H1 (cell line): ENCODE data around the gene MACIR. TPM values are rescaled to one million over a fixed set of nuclear protein-coding genes. Genes with fewer than 3 reads are reported as not detected.

Experiments used
- ASH2L ChIP-seq: fragments of 200-600, 300-600 bp; sonication (generic); IDR thresholded peaks from one replicate; pipeline ENCODE4 v1.7.1; 2017; ENCODE audit warnings: low read length
- BACH1 ChIP-seq: IDR thresholded peaks from 2 replicates; pipeline ENCODE4 v1.6.1; 2012; ENCODE audit warnings: low read length, improper control_type of control experiment
- CREB1 ChIP-seq: IDR thresholded peaks from 2 replicates; pipeline ENCODE4 v1.6.1; 2012; ENCODE audit warnings: inconsistent platforms
- CTBP2 ChIP-seq: IDR thresholded peaks from 2 replicates; pipeline ENCODE4 v1.7.0; 2011; ENCODE audit warnings: borderline replicate concordance, mild to moderate bottlenecking, moderate library complexity, mixed read lengths, low read length; ENCODE audit not compliant: insufficient read depth, insufficient read length
- EGR1 ChIP-seq: IDR thresholded peaks from 2 replicates; pipeline ENCODE4 v1.6.1; 2011; ENCODE audit warnings: low read depth, low read length, borderline replicate concordance
- EZH2 ChIP-seq: fragments of 200-600 bp; sonication (generic); IDR thresholded peaks from 2 replicates; pipeline ENCODE4 v1.7.1; 2012; ENCODE audit warnings: low read depth, mild to moderate bottlenecking, moderate library complexity, low read length, inconsistent platforms; ENCODE audit not compliant: severe bottlenecking
- HDAC6 ChIP-seq: IDR thresholded peaks from one replicate; pipeline ENCODE4 v1.7.1; 2012; ENCODE audit warnings: low read depth, mild to moderate bottlenecking, inconsistent platforms, low read length, moderate library complexity
- KDM1A ChIP-seq: fragments of 200-600, 300-600 bp; sonication (generic); IDR thresholded peaks from 2 replicates; pipeline ENCODE4 v1.7.1; 2016; ENCODE audit warnings: mild to moderate bottlenecking, low read length, borderline replicate concordance
- KDM4A ChIP-seq: IDR thresholded peaks from one replicate; pipeline ENCODE4 v1.7.1; 2012; ENCODE audit warnings: low read depth, mild to moderate bottlenecking, moderate library complexity, low read length, inconsistent platforms; ENCODE audit not compliant: severe bottlenecking
- POU5F1 ChIP-seq: IDR thresholded peaks from 2 replicates; pipeline ENCODE4 v1.6.1; 2011; ENCODE audit warnings: low read depth, mild to moderate bottlenecking, low read length, moderate library complexity
- RFX5 ChIP-seq: IDR thresholded peaks from 2 replicates; pipeline ENCODE4 v1.6.1; 2011; ENCODE audit warnings: low read depth, low read length, improper control_type of control experiment, borderline replicate concordance
- SIRT6 ChIP-seq: IDR thresholded peaks from one replicate; pipeline ENCODE4 v1.7.1; 2012; ENCODE audit warnings: low read length, inconsistent platforms
- SP1 ChIP-seq: IDR thresholded peaks from 2 replicates; pipeline ENCODE4 v1.6.1; 2011; ENCODE audit warnings: low read depth, low read length
- TBP ChIP-seq: IDR thresholded peaks from 2 replicates; pipeline ENCODE4 v1.6.1; 2011; ENCODE audit warnings: low read depth, low read length, improper control_type of control experiment
- TCF12 ChIP-seq: IDR thresholded peaks from 2 replicates; pipeline ENCODE4 v1.6.1; 2011; ENCODE audit warnings: low read depth, mild to moderate bottlenecking, low read length
- YY1 ChIP-seq: IDR thresholded peaks from 2 replicates; pipeline ENCODE4 v1.6.1; 2011; ENCODE audit warnings: low read depth, mild to moderate bottlenecking, low read length
- polyA plus RNA-seq, 7 experiments: library from polyadenylated mRNA; depleted of rRNA in 3 of 7; stranded (reverse) in 5 of 7; unstranded in 2 of 7; fragments of >200 nt in 5 of 7; fragments of 200-250 nt in 2 of 7; gene quantifications; 1 replicate in 5 of 7; 2 replicates in 1 of 7; 4 replicates in 1 of 7; pipeline versions ENCODE4 v1.2.1 to v1.2.3, GENCODE V29; 2011 to 2013; ENCODE audit warnings: missing spikeins in 2 of 7, mixed read lengths in 2 of 7
- total RNA-seq: library from RNA; stranded (reverse); fragmentation: NEBNext Ultra II Directional; extraction: Animal tissue kit (Norgen Biotek cat#: 25700); gene quantifications from 2 replicates; pipeline ENCODE4 v1.2.1, GENCODE V29; 2021
- TF ChIP-seq, protein P1 (sequence below): IDR thresholded peaks from 2 replicates; pipeline ENCODE4 v1.6.1; 2012; ENCODE audit warnings: low read length, inconsistent platforms
- TF ChIP-seq, protein P2 (sequence below), 3 experiments: IDR thresholded peaks; 1 replicate in 2 of 3; 2 replicates in 1 of 3; pipeline versions ENCODE4 v1.5.1 to v1.6.1; 2011; ENCODE audit warnings: low read length in 3 of 3, mild to moderate bottlenecking in 3 of 3, inconsistent platforms in 2 of 3, low read depth in 1 of 3, moderate library complexity in 1 of 3; ENCODE audit not compliant: insufficient read depth in 1 of 3; ENCODE audit errors: control extremely low read depth in 1 of 3
- TF ChIP-seq, protein P3 (sequence below): IDR thresholded peaks from 2 replicates; pipeline ENCODE4 v1.6.1; 2011; ENCODE audit warnings: low read length, improper control_type of control experiment

MACIR gene
- total and polyA plus RNA-seq, 2 of the 8 experiments (the other 6 are each of a cell fraction or from before 2014, with no cell fraction given), result 8.0 to 19.2 TPM

DNA sequence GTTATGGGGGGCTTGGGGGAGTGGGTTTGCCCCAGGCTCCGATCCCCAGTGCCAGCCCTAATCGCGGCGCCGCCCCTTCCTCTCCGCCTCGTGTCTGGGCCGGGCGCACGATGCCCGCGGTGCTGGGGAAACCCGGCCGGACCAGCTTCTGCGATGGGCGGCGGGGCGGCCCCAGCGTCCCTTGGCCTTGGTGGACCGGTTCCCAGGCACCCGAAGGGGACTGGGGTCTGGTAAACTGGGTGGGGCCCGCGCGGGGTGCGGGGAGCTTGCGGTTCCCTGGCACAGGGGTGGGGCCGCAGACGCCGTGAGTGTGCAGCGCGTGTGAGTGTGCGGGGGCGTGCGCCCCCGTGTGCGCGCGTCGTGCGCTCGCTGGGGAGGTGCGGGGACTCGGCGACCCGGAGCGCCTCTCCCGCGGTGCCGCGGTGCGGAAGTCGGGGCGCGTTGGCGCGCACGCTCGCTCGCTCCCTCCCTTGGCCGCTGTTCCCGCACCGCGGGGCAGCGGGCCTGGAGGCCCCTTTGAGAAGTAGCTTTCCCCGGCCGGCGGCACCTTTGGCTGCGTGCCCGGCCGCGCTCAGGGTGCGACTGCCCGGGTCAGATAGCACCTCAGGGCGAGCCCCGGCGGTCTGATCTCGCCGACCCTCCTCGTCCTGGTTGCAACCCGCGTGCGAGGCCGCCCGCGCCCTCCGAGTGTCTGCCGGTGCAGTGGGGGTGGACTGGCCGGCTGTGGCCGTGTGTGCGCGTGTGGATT lies 568 bp downstream of the MACIR start (continued):
- TF ChIP-seq KDM1A, result no peak
- TF ChIP-seq, protein P1, sequence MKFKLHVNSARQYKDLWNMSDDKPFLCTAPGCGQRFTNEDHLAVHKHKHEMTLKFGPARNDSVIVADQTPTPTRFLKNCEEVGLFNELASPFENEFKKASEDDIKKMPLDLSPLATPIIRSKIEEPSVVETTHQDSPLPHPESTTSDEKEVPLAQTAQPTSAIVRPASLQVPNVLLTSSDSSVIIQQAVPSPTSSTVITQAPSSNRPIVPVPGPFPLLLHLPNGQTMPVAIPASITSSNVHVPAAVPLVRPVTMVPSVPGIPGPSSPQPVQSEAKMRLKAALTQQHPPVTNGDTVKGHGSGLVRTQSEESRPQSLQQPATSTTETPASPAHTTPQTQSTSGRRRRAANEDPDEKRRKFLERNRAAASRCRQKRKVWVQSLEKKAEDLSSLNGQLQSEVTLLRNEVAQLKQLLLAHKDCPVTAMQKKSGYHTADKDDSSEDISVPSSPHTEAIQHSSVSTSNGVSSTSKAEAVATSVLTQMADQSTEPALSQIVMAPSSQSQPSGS, result no peak
- TF ChIP-seq TCF12, result no peak
- no peak for TF ChIP-seq YY1
- no peak for TF ChIP-seq POU5F1
- TF ChIP-seq RFX5, result no peak
- TF ChIP-seq ASH2L, result peak; percentile 91
- TF ChIP-seq, protein P2, sequence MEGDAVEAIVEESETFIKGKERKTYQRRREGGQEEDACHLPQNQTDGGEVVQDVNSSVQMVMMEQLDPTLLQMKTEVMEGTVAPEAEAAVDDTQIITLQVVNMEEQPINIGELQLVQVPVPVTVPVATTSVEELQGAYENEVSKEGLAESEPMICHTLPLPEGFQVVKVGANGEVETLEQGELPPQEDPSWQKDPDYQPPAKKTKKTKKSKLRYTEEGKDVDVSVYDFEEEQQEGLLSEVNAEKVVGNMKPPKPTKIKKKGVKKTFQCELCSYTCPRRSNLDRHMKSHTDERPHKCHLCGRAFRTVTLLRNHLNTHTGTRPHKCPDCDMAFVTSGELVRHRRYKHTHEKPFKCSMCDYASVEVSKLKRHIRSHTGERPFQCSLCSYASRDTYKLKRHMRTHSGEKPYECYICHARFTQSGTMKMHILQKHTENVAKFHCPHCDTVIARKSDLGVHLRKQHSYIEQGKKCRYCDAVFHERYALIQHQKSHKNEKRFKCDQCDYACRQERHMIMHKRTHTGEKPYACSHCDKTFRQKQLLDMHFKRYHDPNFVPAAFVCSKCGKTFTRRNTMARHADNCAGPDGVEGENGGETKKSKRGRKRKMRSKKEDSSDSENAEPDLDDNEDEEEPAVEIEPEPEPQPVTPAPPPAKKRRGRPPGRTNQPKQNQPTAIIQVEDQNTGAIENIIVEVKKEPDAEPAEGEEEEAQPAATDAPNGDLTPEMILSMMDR (IDR thresholded peaks at IDR 0.05; ENCODE audit: control extremely low read depth in 1 of 3, insufficient read depth in 1 of 3, low read depth in 1 of 3, low read length in 3 of 3), result no peak
- TF ChIP-seq, protein P3, sequence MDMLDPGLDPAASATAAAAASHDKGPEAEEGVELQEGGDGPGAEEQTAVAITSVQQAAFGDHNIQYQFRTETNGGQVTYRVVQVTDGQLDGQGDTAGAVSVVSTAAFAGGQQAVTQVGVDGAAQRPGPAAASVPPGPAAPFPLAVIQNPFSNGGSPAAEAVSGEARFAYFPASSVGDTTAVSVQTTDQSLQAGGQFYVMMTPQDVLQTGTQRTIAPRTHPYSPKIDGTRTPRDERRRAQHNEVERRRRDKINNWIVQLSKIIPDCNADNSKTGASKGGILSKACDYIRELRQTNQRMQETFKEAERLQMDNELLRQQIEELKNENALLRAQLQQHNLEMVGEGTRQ, result no peak
- no peak for TF ChIP-seq BACH1
- TF ChIP-seq SP1, result no peak
- TF ChIP-seq HDAC6, result no peak
- peak; percentile 99 for TF ChIP-seq KDM4A
- no peak for TF ChIP-seq TBP
- no peak for TF ChIP-seq CTBP2
- TF ChIP-seq EGR1, result peak; percentile 66; the same call in 1 of the 2 replicates
- no peak for TF ChIP-seq CREB1
- no peak for TF ChIP-seq EZH2
- TF ChIP-seq SIRT6, result no peak
